Smooth muscle cell (in vitro differentiated cells): ENCODE data around the gene PRRC2B. TPM values are rescaled to one million over a fixed set of nuclear protein-coding genes. Genes with fewer than 3 reads are reported as not detected.

Experiments
- DNase-seq: peaks from one replicate; lab custom pipeline; 2025; ENCODE audit not compliant: unreplicated experiment; lab: John Stamatoyannopoulos, UW
- H2AFZ ChIP-seq: fragments of 200-600 bp; sonication (generic); 2 replicates; pipeline ENCODE4 v1.6.0; 2016; ENCODE audit warnings: antibody characterized with exemption, low read depth, mild to moderate bottlenecking
- H3F3A ChIP-seq: fragments of 200-600 bp; sonication (generic); 2 replicates; pipeline ENCODE4 v1.6.0; 2017; ENCODE audit warnings: antibody characterized with exemption, low read depth
- H3K27ac ChIP-seq: fragments of 200-600 bp; sonication (generic); 2 replicates; pipeline ENCODE4 v1.5.1; 2016; ENCODE audit warnings: low read depth, mild to moderate bottlenecking
- H3K27me3 ChIP-seq: fragments of 200-600 bp; sonication (generic); 2 replicates; pipeline ENCODE4 v1.6.1; 2016; ENCODE audit warnings: low read depth, mild to moderate bottlenecking
- H3K36me3 ChIP-seq: fragments of 200-600 bp; sonication (generic); 2 replicates; pipeline ENCODE4 v1.5.1; 2016; ENCODE audit warnings: low read depth
- H3K4me1 ChIP-seq: fragments of 200-600 bp; sonication (generic); 2 replicates; pipeline ENCODE4 v1.5.1; 2016; ENCODE audit warnings: low read depth
- H3K4me2 ChIP-seq: fragments of 200-600 bp; sonication (generic); 2 replicates; pipeline ENCODE4 v1.6.0; 2016; ENCODE audit warnings: mild to moderate bottlenecking
- H3K4me3 ChIP-seq: fragments of 200-600 bp; sonication (generic); 2 replicates; pipeline ENCODE4 v1.5.1; 2016; ENCODE audit warnings: mild to moderate bottlenecking
- H3K79me2 ChIP-seq: fragments of 200-600 bp; sonication (generic); 2 replicates; pipeline ENCODE4 v1.6.0; 2016; ENCODE audit warnings: low read depth, mild to moderate bottlenecking
- H3K9ac ChIP-seq: fragments of 200-600 bp; sonication (generic); 2 replicates; pipeline ENCODE4 v1.6.0; 2016; ENCODE audit warnings: low read depth
- H3K9me3 ChIP-seq: fragments of 200-600 bp; sonication (generic); replicated peaks from 2 replicates; pipeline ENCODE4 v1.5.1; 2016; ENCODE audit warnings: low read depth
- H4K20me1 ChIP-seq: fragments of 200-600 bp; sonication (generic); 2 replicates; pipeline ENCODE4 v1.6.0; 2016; ENCODE audit warnings: low read depth
- CTCF ChIP-seq: fragments of 200-600 bp; sonication (generic); IDR thresholded peaks from 2 replicates; pipeline ENCODE4 v1.5.1; 2017; ENCODE audit warnings: borderline replicate concordance, mild to moderate bottlenecking, antibody characterized with exemption; ENCODE audit not compliant: insufficient read depth, poor library complexity, severe bottlenecking
- whole genome bisulfite sequencing: methylation state at CpG from one replicate; pipeline ENCODE4 v1.1.7; 2016; ENCODE audit warnings: low lambda C conversion rate; 5-methylcytosine and 5-hydroxymethylcytosine counted together
- polyA plus RNA-seq: library from polyadenylated mRNA; unstranded; fragments of >200 nt; fragmentation: Nextera tagmentation; extraction: Ambion mirVana; gene quantifications from 2 replicates; pipeline ENCODE4 v1.2.1, GENCODE V29; 2016
- total RNA-seq: library from RNA; depleted of rRNA; stranded (reverse); fragments of >200 nt; gene quantifications from 2 replicates; pipeline ENCODE4 v1.2.3, GENCODE V29; 2014

PRRC2B gene
- total and polyA plus RNA-seq, 2 experiments from 2014 or later, result 38.6 to 97.2 TPM

DNA sequence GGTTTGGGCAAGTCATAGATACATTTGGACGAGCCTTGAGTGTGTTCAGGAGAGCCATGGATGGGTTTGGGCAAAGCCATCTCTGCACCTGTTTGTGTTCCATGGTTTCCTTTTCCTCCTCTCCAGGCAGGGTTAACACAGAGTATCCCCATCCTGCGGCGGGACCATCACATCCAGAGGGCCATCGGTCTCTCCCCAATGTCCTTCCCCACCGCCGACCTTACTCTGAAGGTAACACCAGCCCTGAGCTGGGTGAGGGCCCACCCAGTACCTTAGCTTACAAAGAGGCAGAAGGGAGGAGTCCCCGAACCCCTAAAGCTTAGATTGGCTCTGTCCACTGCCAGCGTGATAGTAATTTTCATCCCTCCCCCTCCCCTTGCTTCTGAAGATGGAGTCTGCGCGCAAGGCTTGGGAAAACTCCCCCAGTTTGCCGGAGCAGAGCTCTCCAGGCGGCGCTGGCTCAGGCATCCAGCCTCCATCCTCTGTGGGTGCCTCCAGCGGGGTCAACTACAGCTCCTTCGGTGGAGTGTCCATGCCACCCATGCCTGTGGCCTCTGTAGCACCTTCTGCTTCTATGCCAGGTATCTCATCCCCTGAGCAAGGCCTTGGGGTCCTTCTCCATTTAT is 90.8 kb downstream of the PRRC2B start:
- Histone ChIP-seq H3K36me3 (no peaks in the 10 kb centered on the region), H3K9ac (no peak overlapping the region), H3F3A (no peaks in the 10 kb centered on the region), H3K9me3 (no peaks in the 10 kb centered on the region), H3K79me2 (peaks cover 7% of the 10 kb centered on the region), H2AFZ (no peak overlapping the region), H3K4me2 (no peak overlapping the region), H4K20me1 (peaks cover 74% of the 10 kb centered on the region), H3K27me3 (no peaks in the 10 kb centered on the region), H3K27ac (no peak overlapping the region), H3K4me3 (no peak overlapping the region), H3K4me1 (no peaks in the 10 kb centered on the region)
- no peak for DNase-seq
- TF ChIP-seq CTCF, result no peak
- 98% methylated on average over 15 of the region's 15 CpGs for WGBS

- Histone ChIP-seq H3K4me1 (no peaks in the 10 kb centered on the region), H3K4me3 (no peak overlapping the region), H3F3A (no peaks in the 10 kb centered on the region), H3K9ac (no peak overlapping the region), H3K4me2 (no peak overlapping the region), H3K9me3 (no peaks in the 10 kb centered on the region), H3K27me3 (no peaks in the 10 kb centered on the region), H3K27ac (no peak overlapping the region), H2AFZ (no peak overlapping the region), H3K36me3 (no peaks in the 10 kb centered on the region), H3K79me2 (peaks cover 1% of the 10 kb centered on the region), H4K20me1 (peaks cover 69% of the 10 kb centered on the region)
- DNase-seq, result no peak
- WGBS, result 92% methylated on average over 12 of the region's 12 CpGs
- no peak for TF ChIP-seq CTCF
Observed at GRCh38 chr9:131485206-131485605, 91.3 kb downstream of the PRRC2B start.

- TF ChIP-seq CTCF, result no peak
- peaks cover 66% of the 10 kb centered on the region for H4K20me1 ChIP-seq
- no peaks in the 10 kb centered on the region for H3K79me2 ChIP-seq
- H3K27ac ChIP-seq, result no peak overlapping the region
- H3K4me2 ChIP-seq, result no peak overlapping the region
- no peak overlapping the region for H2AFZ ChIP-seq
- no peaks in the 10 kb centered on the region for H3K4me1 ChIP-seq
- no peaks in the 10 kb centered on the region for H3F3A ChIP-seq
- no peaks in the 10 kb centered on the region for H3K27me3 ChIP-seq
- H3K36me3 ChIP-seq, result no peaks in the 10 kb centered on the region
- no peak overlapping the region for H3K9ac ChIP-seq
- DNase-seq, result no peak
- H3K4me3 ChIP-seq, result no peak overlapping the region
- 87% methylated on average over 18 of the region's 19 CpGs for WGBS
- H3K9me3 ChIP-seq, result no peaks in the 10 kb centered on the region
Observed at GRCh38 chr9:131485728-131486422, 92.0 kb downstream of the PRRC2B start.
